Chondrocyte (in vitro differentiated cells): Measurements from ENCODE around the gene SEC22A. TPM values are rescaled to one million over a fixed set of nuclear protein-coding genes. Genes with fewer than 3 reads are reported as not detected.

Experiments
- DNase-seq: peaks from one replicate; pipeline ENCODE4 v3.0.0; 2021; ENCODE audit warnings: mixed read lengths, low spot score
- H3K27ac Mint-ChIP-seq: one replicate; pipeline ENCODE4 v1.8.0; 2021; ENCODE audit warnings: mild to moderate bottlenecking, moderate library complexity, mixed read lengths; ENCODE audit not compliant: unreplicated experiment
- H3K27me3 Mint-ChIP-seq: 2 replicates; pipeline ENCODE4 v1.8.0; 2021; ENCODE audit warnings: low read depth, mixed read lengths
- H3K36me3 Mint-ChIP-seq: 2 replicates; pipeline ENCODE4 v1.8.0; 2021; ENCODE audit warnings: low read depth, mixed read lengths
- H3K4me1 Mint-ChIP-seq: 2 replicates; pipeline ENCODE4 v1.8.0; 2021; ENCODE audit warnings: low read depth, mild to moderate bottlenecking, mixed read lengths
- H3K4me3 Mint-ChIP-seq: one replicate; pipeline ENCODE4 v1.8.0; 2021; ENCODE audit warnings: mild to moderate bottlenecking, moderate library complexity, mixed read lengths; ENCODE audit not compliant: unreplicated experiment
- H3K9me3 Mint-ChIP-seq: 2 replicates; pipeline ENCODE4 v1.8.0; 2021; ENCODE audit warnings: low read depth, mixed read lengths
- CTCF ChIP-seq: fragments of 200-600 bp; sonication (generic); IDR thresholded peaks from 2 replicates; pipeline ENCODE4 v1.5.0; 2021; ENCODE audit warnings: antibody characterized with exemption, mild to moderate bottlenecking, moderate library complexity
- total RNA-seq: library from RNA; stranded (reverse); gene quantifications from 3 replicates; pipeline ENCODE4 v1.2.1, GENCODE V29; 2021

Gene SEC22A
- total RNA-seq, 1 donor from 2014 or later = 14.4 TPM

- Mint-ChIP-seq H3K4me1 (no peaks in the 10 kb centered on the region), H3K9me3 (no peaks in the 10 kb centered on the region)
- DNase-seq = no peak
Measured at GRCh38 chr3:123295171-123295900, 93.6 kb downstream of the SEC22A start.

GRCh38 chr3:123295901-123296250 is 94.1 kb downstream of the SEC22A start:
- no peak for DNase-seq
- H3K27me3 Mint-ChIP-seq = peaks cover 13% of the 10 kb centered on the region

More at GRCh38 chr3:123295171-123295900, 93.6 kb downstream of the SEC22A start:
- peaks cover 13% of the 10 kb centered on the region for H3K27me3 Mint-ChIP-seq
- no peak overlapping the region for H3K4me3 Mint-ChIP-seq
- H3K36me3 Mint-ChIP-seq = peaks cover 9% of the 10 kb centered on the region
- TF ChIP-seq CTCF = no peak
- H3K27ac Mint-ChIP-seq = no peak overlapping the region

DNA sequence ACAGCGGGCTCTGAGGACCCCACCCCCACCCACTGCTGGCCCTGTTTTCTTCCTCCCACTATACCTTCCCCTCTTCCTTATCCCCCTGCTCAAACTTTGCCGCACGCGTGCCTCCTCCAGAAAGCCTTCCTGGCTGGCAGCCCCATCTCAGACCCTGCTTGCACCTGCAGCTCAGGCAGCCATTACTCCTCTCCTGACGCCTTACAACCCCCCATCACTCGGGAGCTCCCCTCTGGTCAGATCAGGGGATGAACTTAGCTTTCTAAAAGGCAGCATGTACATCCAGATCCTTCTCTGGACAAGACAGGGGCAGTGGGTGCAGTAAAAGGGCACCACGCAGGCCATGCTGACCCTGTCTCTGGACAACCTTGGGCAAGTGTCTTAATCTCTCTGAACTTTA is 94.5 kb downstream of the SEC22A start:
- DNase-seq = no peak
- Mint-ChIP-seq H3K4me1 (no peaks in the 10 kb centered on the region), H3K4me3 (no peak overlapping the region), H3K27ac (no peak overlapping the region), H3K36me3 (peaks cover 7% of the 10 kb centered on the region), H3K27me3 (peaks cover 13% of the 10 kb centered on the region), H3K9me3 (no peaks in the 10 kb centered on the region)
- TF ChIP-seq CTCF = no peak

More at GRCh38 chr3:123295901-123296250, 94.1 kb downstream of the SEC22A start:
- Mint-ChIP-seq H3K27ac (no peak overlapping the region), H3K36me3 (peaks cover 9% of the 10 kb centered on the region), H3K9me3 (no peaks in the 10 kb centered on the region), H3K4me1 (no peaks in the 10 kb centered on the region), H3K4me3 (no peak overlapping the region)
- no peak for TF ChIP-seq CTCF

- H3K27ac Mint-ChIP-seq = no peak overlapping the region
- H3K9me3 Mint-ChIP-seq = no peaks in the 10 kb centered on the region
- TF ChIP-seq CTCF = no peak
- DNase-seq = no peak
- H3K4me3 Mint-ChIP-seq = no peak overlapping the region
- H3K4me1 Mint-ChIP-seq = no peaks in the 10 kb centered on the region
- peaks cover 7% of the 10 kb centered on the region for H3K36me3 Mint-ChIP-seq
- peaks cover 10% of the 10 kb centered on the region for H3K27me3 Mint-ChIP-seq
Measured at GRCh38 chr3:123296836-123297626, 95.3 kb downstream of the SEC22A start.

GRCh38 chr3:123297627-123297899 is 95.8 kb downstream of the SEC22A start:
- Mint-ChIP-seq H3K36me3 (peaks cover 7% of the 10 kb centered on the region), H3K27me3 (peaks cover 8% of the 10 kb centered on the region), H3K9me3 (no peaks in the 10 kb centered on the region), H3K4me1 (no peaks in the 10 kb centered on the region), H3K4me3 (no peak overlapping the region), H3K27ac (no peak overlapping the region)
- peak; percentile 9 for TF ChIP-seq CTCF
- DNase-seq = no peak
